GM18519 (cell line): ENCODE data around the gene YWHAB.
"Not testable (repeated sequence)": the region's sequence is repeated elsewhere in the genome, so short reads cannot be mapped to it uniquely, and the experiment has no call there.

Experiments
- ATAC-seq: cut with Tn5 transposase; IDR thresholded peaks from one replicate; pipeline ENCODE4 v1.9.1; 2021; ENCODE audit warnings: mild to moderate bottlenecking, moderate library complexity; ENCODE audit not compliant: unreplicated experiment, low FRiP score

Gene YWHAB

DNA sequence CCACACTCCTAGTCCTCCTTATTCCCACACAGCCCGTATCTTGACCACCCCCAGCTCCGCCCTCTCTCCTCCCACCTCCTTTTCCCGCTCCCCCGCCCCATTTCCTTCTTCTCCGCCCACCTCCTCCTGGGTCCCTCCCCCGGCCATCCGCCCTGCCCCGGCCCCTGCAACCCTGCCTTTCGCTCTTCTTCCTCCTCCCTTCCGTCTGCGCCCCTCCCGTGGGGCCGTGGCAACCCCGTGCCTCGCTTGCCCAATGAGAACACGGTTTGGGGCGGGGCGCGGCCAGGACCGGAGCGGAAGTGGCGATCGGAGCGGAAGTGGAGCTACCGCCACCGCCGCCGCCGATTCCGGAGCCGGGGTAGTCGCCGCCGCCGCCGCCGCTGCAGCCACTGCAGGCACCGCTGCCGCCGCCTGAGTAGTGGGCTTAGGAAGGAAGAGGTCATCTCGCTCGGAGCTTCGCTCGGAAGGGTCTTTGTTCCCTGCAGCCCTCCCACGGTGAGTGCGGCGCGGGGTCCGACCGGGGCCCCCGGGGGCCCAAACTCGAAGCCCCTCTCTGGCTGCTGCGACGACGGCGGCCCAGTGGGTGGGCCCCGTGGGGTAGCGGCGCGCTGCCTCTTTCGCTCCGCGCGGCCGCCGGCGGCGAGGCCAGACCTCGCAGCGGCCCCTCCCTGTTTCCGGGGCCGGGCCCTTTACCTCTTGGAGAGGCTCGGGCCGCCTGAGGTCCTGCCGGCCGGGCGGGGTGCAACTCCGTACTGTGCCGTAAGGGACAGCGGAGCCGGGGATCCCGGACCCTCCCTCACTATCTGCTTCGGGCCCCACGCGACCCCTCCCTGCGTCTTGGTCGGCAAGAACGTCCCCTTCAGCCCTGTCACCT is at the start of gene YWHAB:
Gene YWHAB, plus strand, starts transcription at position 314 of the 874 bp plus-strand sequence. CDS start 15,829 bp downstream, outside the sequence.
- ATAC-seq, result peak; percentile 68

DNA sequence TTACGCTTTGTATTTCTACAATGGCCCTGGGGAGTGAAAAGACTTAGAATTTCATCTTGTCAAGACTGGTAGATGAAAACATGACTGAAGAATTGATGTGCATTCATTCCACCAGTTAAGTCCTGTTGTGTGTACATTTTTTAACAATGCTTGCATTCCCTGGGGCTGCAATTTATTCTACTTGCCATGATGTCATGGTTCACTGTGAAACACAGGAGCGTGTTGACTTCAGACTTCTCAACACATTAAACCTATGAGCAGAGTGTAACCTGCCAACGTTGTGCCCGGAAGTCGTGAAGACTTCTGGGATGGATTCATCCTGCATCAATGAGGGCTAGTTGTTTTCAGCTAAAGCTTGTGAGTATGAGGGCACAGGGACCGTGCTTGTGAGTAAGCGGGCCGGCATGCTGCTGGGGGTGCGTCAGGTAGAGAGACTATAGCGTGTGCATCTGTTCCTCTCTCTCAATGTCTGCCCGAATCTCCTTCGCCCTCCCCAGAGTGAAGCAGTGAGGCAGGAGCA is 48.8 kb upstream of the YWHAB start:
- ATAC-seq, result no peak

DNA sequence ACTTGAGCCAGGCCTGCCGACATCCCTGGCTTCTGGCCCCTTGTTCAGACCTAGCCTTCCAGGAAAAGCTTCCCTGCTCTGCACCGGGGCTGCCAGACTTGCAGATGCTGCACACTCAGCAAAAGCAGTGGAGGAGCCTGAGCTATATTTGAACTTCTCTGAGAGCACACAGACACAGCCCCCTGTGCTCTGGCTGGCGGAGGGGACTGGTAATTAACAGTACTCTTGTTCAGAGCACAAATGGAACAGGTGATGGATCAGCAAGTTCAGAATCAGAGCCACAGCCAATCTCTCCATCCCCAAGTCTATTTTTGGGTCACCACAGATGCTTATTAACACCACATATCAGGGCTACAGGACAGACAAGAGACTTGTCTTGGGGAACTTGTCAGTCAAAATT is 47.6 kb upstream of the YWHAB start:
- ATAC-seq, result no peak

DNA sequence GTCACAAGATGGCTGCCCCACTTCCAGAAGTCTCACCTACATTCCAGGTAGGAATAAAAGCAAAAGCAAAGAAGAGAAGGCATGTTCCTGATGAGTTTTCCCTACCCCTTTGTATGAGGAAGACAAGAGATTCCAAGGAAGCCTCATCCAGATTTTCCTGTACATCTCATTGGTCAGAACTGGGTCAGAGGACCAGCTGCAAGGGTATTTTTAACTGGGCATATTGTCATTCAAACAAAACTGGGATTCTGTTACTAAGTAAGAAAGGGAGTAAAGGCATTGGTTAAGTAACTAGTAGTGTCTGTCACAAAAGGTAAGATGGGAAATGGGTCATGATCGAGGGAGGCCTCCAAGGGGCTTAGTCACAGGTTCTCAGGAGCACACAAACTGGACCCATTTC is 47.0 kb upstream of the YWHAB start:
- no peak for ATAC-seq

DNA sequence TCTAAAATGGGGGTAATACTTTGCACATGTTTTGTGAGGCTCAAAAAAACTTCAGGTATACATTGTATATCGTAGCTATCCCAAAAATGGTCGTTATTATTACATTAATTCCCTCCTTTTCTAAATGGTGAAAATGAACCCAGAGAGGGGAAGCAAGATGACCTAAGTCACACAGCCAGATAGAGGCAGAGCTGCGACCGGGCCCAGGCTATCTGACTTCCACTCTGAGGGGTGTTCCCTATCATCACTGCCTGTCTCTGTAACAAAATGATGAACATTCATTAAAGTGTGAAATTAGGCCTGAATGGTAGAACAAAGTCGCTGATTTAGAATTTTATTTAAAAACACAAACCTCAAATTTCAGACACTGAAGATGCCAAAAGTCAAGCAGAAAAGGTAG is 46.0 kb upstream of the YWHAB start:
- ATAC-seq, result no peak

DNA sequence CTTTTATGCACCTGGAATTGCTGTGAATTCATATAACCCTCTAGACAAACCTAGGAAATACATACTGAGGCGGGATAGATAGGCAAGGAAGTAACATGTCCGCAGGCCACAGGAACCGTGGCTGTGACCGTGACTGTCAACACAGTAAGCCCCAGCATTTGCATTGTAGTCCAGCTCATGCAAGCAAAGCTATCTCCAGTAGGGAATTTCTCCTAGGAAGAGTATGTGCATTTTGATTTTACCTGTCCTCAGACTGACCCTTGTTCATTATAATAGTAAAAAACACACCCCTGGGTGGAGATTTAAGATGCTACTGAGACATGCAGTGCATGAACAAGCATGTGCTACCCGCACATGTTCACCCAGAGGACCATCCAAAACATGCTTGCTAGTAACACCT is 44.7 kb upstream of the YWHAB start:
- ATAC-seq, result no peak

DNA sequence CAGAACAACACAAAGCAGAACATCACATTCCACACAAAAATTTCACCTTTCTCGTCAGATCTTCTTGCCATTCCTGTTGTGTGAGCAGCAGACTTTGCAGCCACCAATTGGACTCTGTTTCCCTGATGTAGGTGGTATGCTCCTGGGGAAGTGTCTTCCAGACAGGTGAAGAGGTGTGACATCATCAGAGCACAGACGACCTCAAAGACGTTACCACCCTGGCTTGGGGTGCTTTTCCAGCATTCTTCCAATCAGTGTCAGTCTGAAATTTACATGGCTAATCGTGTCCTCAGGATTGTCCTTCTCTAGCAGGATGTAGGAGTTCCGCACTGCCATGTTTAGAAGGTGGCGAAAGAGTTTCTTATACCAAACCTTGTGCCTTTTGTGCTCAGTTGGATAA is 43.5 kb upstream of the YWHAB start:
- ATAC-seq, result no peak

DNA sequence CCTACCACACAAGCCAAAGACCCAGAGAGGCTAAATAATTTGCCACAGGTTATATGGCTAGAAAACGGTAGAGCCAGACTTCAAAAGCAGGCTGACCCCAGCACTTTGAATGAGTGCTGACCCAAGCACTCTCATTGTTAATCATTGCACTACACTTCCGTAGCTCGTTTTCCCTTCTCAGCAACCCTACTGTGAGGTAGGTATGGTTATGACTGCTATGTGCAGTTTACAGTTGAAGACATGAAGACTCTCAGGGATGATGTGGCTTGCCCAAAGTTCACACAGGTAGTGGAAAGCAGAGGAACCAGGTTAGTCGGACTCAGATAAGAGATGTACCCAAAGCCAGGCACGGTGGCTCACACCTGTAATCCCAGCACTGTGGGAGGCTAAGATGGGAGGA is 41.6 kb upstream of the YWHAB start:
- no peak for ATAC-seq

DNA sequence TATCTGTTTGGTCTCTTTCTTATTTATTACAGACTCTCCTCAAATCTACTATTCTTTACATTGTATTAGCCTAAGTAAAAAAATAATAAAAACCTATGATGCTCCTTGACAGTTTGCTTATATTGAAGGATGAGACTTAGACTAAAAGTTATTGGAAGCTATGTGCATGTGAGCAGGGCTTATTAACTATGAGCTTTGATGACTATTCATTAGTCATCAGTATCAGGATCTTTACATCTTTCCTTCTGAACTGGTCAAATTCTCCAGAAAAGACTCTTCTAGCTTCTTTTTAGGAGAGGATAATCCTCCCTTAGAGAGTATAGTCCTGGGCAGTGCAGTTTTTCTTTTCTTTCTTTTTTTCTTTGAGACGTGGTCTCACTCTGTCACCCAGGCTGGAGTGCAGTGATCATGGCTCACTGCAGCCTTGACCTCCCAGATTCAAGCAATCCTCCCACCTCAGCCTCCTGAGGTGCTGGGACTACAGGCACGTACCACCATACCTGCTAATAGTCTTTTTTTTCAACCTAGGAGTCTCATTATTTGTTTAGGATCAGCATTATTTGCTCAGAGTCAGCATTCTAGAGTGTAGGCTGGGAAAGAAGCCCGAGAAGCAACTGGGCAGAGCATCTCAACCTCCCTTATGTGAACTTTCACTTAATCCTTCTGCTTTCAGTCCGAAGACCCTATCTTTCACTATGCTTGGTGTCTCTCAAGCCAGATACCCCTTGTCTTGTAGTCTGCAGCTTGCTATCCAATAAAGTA is 37.1 kb upstream of the YWHAB start:
- ATAC-seq, result no peak

DNA sequence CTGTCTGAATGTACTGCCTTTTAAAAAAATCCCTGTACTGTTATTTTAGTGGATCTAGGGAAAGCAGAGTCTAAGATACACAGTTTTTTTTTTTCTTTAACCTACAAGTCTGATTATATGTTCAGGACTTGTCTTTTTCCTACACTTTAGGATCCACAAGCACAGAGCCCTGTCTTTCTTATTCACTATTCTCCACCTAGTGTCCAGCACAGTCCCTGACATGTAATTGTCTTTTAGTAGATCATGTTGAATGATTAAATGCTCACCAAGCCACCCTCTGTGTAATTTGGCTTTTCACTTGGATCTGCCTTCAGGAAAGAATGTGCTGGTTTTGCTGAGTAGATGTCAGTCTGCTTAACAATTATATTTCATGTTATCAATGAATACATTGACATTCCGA is 35.8 kb upstream of the YWHAB start:
- ATAC-seq, result no peak

DNA sequence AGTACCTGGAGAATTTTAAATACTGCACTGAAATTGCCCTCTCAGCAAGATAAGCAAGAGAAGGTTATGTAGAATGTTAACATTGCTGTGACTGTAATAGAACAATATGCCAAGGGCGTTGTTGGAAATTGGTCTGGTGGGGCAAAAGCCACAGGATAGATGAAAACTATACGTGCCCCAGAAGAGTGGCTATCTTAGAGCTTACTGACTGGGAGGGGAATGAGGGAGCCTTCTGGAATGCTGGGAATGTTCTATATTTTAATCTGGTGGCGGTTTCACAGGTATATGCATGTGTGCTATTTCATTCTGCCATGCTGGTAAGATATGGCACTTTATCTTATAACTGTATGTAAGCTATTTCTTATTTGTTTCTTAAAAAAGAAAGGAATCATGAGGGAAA is 35.2 kb upstream of the YWHAB start:
- no peak for ATAC-seq

DNA sequence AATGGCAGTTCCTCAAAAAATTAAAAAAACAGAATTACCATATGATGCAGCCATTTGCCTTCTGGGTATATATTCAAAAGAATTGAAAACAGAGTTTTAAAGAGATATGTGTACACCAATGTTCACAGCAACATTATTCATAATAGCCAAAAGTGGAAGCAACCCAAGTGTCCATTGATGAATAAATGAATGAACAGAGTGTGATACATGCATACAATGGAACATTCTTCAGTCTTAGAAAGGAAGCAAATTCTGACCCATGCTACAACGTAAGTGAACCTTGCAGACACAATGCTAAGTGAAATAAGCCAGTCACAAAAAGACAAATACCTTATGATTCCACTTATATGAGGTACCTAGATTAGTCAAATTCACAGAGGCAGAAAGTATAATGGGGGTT is 34.7 kb upstream of the YWHAB start:
- no peak for ATAC-seq

DNA sequence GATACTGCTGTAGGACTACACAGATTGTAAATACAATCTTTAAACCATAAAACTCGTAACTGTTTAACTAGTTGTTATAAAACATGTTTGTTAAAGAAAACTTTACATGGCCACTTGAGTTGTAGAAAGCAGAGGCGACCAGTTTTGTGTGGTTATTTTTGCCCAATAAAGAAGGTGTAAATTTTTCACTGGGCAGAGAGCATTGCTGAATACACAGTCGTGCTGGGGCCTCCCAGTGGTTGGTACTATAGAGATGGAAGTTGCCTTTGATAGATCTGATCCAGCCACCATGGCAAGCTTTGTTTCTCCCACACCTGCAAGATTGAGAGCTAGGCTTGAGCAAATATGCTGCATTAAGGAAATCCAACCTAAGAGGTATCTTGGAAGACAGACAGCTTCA is 34.0 kb upstream of the YWHAB start:
- no peak for ATAC-seq

DNA sequence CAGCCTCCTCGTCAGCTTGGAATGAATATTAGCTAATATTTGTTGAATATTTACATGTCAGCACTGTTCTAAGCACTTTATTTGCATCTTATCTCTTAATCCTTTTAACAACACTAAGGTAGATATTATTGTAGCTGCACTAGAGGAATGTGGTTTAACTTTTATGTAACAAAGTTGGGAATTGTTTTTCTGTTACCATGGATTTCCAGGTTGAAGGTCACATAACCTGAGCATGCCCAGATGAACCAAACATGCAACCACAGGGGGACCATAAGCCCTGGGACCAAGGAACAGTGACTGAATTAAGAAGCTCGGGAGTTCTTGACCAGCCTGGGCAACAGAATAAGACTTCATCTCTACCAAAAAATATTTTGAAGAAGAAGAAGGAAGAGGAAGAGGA is 29.1 kb upstream of the YWHAB start:
- no peak for ATAC-seq

DNA sequence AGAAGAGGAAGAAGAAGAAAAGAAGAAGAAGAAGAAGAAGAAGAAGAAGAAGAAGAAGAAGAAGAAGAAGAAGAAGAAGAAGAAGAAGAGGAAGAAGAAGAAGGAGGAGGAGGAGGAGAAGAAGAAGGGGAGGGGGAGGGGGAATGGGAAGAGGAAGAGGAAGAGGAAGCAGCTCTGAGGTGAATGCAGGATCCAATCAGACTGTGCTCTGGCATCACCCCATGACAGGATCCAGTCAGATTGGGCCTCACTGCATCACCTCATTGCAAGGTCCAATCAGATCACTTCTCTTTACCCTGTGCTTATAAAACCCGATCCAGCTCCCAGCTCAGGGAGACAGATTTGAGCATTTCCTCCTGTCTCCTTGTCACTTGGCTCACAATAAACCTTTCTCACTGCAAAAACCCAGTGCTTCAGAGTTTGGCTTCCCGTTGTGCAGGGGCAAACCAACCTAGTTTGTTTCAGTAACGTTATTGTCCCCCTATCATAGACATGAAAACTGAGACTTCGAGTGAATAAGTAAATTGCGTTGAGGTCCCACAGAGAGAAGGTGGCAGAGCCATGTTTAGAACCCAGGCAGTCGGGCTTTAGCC is 28.6 kb upstream of the YWHAB start:
- no peak for ATAC-seq

DNA sequence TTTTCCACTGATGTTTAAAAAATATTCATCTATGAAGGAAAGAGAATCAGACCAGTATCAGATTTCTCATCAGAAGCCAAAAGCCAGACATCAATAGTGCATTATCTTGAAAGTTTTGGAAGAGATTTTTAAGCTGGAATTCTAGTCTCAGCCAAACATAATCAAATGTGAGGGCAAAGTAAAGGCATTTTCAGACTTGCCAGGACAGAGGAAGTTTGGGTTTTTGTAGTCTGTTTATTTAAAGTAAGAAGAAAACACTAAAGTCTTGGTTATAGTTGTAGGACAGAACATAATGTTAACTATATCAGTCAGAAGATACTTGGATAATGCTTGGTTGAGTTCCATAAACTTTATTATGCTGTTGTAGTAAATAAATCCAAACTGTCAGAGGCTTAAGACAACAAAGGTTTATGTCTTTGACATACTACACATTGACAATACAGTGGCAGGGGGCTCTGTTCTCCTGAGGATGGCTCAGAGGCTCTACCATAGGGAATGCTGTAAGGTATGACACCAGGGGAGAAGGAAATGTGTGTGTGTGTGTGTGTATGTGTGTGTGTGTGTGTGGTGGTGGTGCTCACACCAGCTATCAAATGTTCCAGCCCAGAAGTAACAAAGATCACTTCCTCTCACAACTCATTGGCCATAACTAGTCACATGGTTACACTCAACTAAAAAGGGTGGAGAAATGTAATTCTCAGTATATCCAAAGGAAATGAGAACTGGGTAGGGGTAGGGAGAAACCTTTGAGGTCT is 26.7 kb upstream of the YWHAB start:
- no peak for ATAC-seq

DNA sequence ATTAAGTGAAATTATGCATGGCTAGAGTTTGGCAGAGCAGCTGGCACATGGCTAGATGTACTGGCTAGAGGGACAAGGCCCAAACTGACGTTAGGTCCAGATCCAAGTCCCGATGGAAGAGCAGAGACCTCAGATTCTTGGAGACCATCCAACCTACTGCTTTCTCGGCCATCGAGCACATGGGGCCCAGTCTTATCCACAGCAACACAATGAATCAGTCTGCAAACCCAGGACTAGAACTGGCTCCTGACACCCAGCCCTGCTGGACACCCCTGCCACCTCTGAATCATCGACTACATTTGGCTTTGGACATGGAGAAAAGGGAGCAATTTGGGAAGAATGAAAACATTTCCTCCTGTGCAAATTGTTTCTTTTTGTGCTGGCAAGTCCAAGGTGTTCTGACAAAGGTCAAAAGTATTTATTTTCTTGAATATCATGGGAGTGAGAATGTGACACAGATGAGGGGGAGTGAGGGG is 23.9 kb upstream of the YWHAB start:
- no peak for ATAC-seq

DNA sequence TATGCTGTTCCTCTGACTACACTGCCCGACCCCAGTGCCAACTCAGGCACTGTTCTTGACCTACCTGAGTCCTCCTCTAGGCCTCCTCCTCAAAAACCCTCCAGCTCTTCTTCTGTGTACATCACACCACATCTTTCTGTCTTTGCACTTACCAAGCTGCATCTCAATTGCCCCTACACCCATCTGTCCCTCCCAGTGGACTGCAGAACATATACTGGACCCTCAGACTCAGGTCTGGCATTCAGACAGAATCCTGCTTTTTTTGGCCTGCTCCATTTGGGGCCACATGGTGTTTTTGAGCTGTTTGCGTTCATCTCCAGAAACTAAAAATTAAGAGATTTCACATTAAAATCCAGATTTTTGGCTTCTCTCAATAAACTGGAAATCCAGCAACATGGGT is 23.2 kb upstream of the YWHAB start:
- ATAC-seq, result no peak

DNA sequence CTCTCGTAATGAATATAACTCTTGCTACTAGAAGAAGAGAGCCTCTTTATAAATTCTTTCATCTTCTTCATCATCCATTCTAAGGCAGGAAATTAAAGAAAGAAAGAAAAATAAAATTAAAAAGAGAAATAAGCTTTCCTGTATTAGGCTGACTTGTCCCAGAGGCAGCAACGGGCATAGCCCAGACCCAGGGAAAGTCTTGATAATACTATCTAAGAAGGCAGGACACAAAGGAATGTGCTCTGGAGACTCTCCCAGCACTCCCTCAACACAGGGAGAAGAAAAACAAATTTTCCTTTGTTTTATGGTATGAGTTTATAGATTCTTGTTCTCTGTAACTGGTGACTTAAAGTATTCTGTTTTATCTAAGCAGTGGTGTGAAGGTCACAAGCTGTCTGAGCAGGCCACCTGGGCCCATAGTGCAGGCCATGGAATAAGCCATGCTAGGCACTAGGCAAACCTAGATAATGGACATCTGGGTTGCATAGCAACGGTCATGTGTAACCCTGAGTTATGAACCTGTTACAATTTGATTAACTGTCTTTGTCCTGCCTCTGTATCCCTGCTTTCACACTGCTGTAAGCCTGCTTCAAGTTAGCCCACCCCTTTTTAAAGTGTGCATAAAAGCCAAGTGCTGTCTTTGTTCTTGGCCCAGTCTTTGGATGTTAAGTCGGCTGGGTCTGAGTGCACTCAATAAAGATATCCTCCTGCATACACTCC is 22.0 kb upstream of the YWHAB start:
- not testable (repeated sequence) for ATAC-seq

DNA sequence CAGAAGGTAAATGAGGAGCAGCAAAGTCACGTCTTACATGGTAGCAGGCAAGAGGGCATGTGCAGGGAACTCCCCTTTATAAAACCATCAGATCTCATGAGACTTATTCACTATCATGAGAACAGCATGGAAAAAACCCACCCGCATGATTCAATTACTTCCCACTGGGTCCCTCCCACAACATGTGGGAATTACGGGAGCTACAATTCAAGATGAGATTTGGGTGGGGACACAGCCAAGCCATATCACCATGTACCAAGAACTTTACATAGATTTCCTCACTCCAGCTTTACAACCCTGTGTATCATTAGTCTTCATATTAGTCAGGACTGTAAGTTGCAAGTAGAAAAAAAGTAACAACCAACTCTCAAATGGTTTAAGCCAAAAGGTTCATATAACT is 21.0 kb upstream of the YWHAB start:
- not testable (repeated sequence) for ATAC-seq
